Measurements from ENCODE around the gene ACTR2. TPM values are rescaled to one million over a fixed set of nuclear protein-coding genes. Genes with fewer than 3 reads are reported as not detected.
A peak's percentile ranks its signal among the peaks of the same experiment; 100 is the strongest.

Gene ACTR2
- total RNA-seq, 2 donors from 2014 or later = 130 to 145 TPM

GRCh38 chr2:65268957-65269356, 41.3 kb downstream of the ACTR2 start:
- intact Hi-C loops (cut with DNase I) = loop anchor here (5.0 kb wide), 2 partner anchors 168 to 283 kb away; no protein-coding TSS in a partner anchor
- ATAC-seq = no peak

GRCh38 chr2:65273344-65273743, 45.7 kb downstream of the ACTR2 start:
- DNase-seq (no peak), ATAC-seq (no peak)
- intact Hi-C loops (cut with DNase I) = no loop called here

More at GRCh38 chr2:65268957-65269356, 41.3 kb downstream of the ACTR2 start:
- DNase-seq = no peak

- intact Hi-C loops (cut with DNase I) = no loop called here
- ATAC-seq (no peak), DNase-seq (no peak)
Observed at GRCh38 chr2:65275141-65275915, 47.7 kb downstream of the ACTR2 start.

- intact Hi-C loops (cut with DNase I) = no loop called here
- ATAC-seq (no peak), DNase-seq (no peak)
Observed at GRCh38 chr2:65276609-65277008, 49.0 kb downstream of the ACTR2 start.

- DNase-seq (no peak), ATAC-seq (no peak)
- intact Hi-C loops (cut with DNase I) = no loop called here
Observed at GRCh38 chr2:65277118-65277517, 49.5 kb downstream of the ACTR2 start.

- ATAC-seq (peak; percentile 35 to 71), DNase-seq (no peak)
- intact Hi-C loops (cut with DNase I) = no loop called here
Observed at GRCh38 chr2:65277791-65278483, 50.3 kb downstream of the ACTR2 start.

- intact Hi-C loops (cut with DNase I) = no loop called here
Observed at GRCh38 chr2:65278531-65278981, 50.9 kb downstream of the ACTR2 start.

GRCh38 chr2:65279756-65280155, 52.1 kb downstream of the ACTR2 start:
- ATAC-seq = no peak
- intact Hi-C loops (cut with DNase I) = no loop called here
- DNase-seq = no peak

More at GRCh38 chr2:65278531-65278981, 50.9 kb downstream of the ACTR2 start:
- DNase-seq (no peak), ATAC-seq (peak in 1 of 2 donors; percentile 56)

- DNase-seq = no peak
- intact Hi-C loops (cut with DNase I) = no loop called here
- ATAC-seq = peak; percentile 57 to 65
Observed at GRCh38 chr2:65281627-65282351, 54.2 kb downstream of the ACTR2 start.

GRCh38 chr2:65282477-65283053, 54.9 kb downstream of the ACTR2 start:
- ATAC-seq = no peak
- no peak for DNase-seq
- intact Hi-C loops (cut with DNase I) = no loop called here

GRCh38 chr2:65287364-65287763, 59.7 kb downstream of the ACTR2 start:
- intact Hi-C loops (cut with DNase I) = no loop called here
- DNase-seq (no peak), ATAC-seq (no peak)

- no peak for DNase-seq
- no peak for ATAC-seq
- intact Hi-C loops (cut with DNase I) = no loop called here
Observed at GRCh38 chr2:65291216-65292105, 63.8 kb downstream of the ACTR2 start.

- no peak for DNase-seq
- no peak for ATAC-seq
- intact Hi-C loops (cut with DNase I) = no loop called here
Observed at GRCh38 chr2:65292106-65292400, 64.4 kb downstream of the ACTR2 start.

- ATAC-seq (peak; percentile 23 to 40), DNase-seq (no peak)
- intact Hi-C loops (cut with DNase I) = no loop called here
Observed at GRCh38 chr2:65292461-65293011, 64.9 kb downstream of the ACTR2 start.

- DNase-seq = no peak
- no peak for ATAC-seq
- intact Hi-C loops (cut with DNase I) = no loop called here
Observed at GRCh38 chr2:65293376-65293775, 65.7 kb downstream of the ACTR2 start.

GRCh38 chr2:65294136-65294535, 66.5 kb downstream of the ACTR2 start:
- intact Hi-C loops (cut with DNase I) = no loop called here
- DNase-seq (no peak), ATAC-seq (no peak)

- ATAC-seq (peak in 1 of 2 donors; percentile 20), DNase-seq (no peak)
- intact Hi-C loops (cut with DNase I) = no loop called here
Observed at GRCh38 chr2:65294701-65295100, 67.1 kb downstream of the ACTR2 start.

- intact Hi-C loops (cut with DNase I) = no loop called here
- DNase-seq (no peak), ATAC-seq (no peak)
Observed at GRCh38 chr2:65296971-65297370, 69.3 kb downstream of the ACTR2 start.
